ENCODE data around the gene FNDC3A. TPM values are rescaled to one million over a fixed set of nuclear protein-coding genes. Genes with fewer than 3 reads are reported as not detected.
A peak's percentile ranks its signal among the peaks of the same experiment; 100 is the strongest.

FNDC3A gene
- total and polyA plus RNA-seq, 9 of the 15 experiments (the other 6 are each of a cell fraction or from before 2014, with no cell fraction given): 4.1 to 22.0 (median 13.5) TPM

GRCh38 chr13:48976576-48977285 is 1.0 kb downstream of the FNDC3A start (continued):
- TF ChIP-seq ZNF583 (CRISPR knock-in tag; IDR thresholded peaks at IDR 0.05): no peak
- TF ChIP-seq SIX5 (IDR thresholded peaks at IDR 0.05; ENCODE audit: borderline replicate concordance in 1 of 2, insufficient read depth in 1 of 2, low read depth in 1 of 2, low read length in 2 of 2): no peak
- no peak for TF ChIP-seq ZNF263 (CRISPR knock-in tag; IDR thresholded peaks at IDR 0.05; ENCODE audit: borderline replicate concordance)
- TF ChIP-seq BRD9 (IDR thresholded peaks at IDR 0.05; ENCODE audit: low read depth, partially characterized antibody): peak; percentile 54
- no peak for TF ChIP-seq ZBTB12 (CRISPR knock-in tag; IDR thresholded peaks at IDR 0.05)
- no peak for TF ChIP-seq ATF1 (CRISPR knock-in tag; IDR thresholded peaks at IDR 0.05)
- TF ChIP-seq ATF1 (tag; IDR thresholded peaks at IDR 0.05): peak; percentile 45
- 0 out of 2 replicates have a peak, but pooled peaks have one; percentile 20 for TF ChIP-seq NFRKB (IDR thresholded peaks at IDR 0.05; ENCODE audit: low read depth)
- TF ChIP-seq KDM1A (IDR thresholded peaks at IDR 0.05): 0 out of 4 replicates have a peak, but pooled peaks of 1 of the 2 experiments have one; percentile 43
- TF ChIP-seq ZNF436 (CRISPR knock-in tag; IDR thresholded peaks at IDR 0.05): no peak
- peak; percentile 3; the same call in 1 of the 2 replicates for TF ChIP-seq GTF2E2 (tag; IDR thresholded peaks at IDR 0.05)
- TF ChIP-seq ZEB2 (IDR thresholded peaks at IDR 0.05): peak; percentile 26; the same call in 1 of the 2 replicates
- TF ChIP-seq ASH1L (IDR thresholded peaks at IDR 0.05; ENCODE audit: borderline replicate concordance, low read depth, partially characterized antibody): peak; percentile 29
- TF ChIP-seq CBFA2T2 (conservative IDR thresholded peaks at IDR 0.05): no peak
